GM08714 (cell line): ENCODE data around the gene KBTBD7.

ENCODE experiments used
- H3K4me3 ChIP-seq: fragments of 200-500 bp; sonication (Bioruptor generic); 2 replicates; pipeline ENCODE4 v1.5.1; 2014; ENCODE audit warnings: mild to moderate bottlenecking, low read length, inconsistent platforms
- ZNF274 ChIP-seq: IDR thresholded peaks from 2 replicates; pipeline ENCODE4 v1.6.1; 2012; ENCODE audit warnings: mild to moderate bottlenecking, low read depth, low read length

KBTBD7 gene

DNA sequence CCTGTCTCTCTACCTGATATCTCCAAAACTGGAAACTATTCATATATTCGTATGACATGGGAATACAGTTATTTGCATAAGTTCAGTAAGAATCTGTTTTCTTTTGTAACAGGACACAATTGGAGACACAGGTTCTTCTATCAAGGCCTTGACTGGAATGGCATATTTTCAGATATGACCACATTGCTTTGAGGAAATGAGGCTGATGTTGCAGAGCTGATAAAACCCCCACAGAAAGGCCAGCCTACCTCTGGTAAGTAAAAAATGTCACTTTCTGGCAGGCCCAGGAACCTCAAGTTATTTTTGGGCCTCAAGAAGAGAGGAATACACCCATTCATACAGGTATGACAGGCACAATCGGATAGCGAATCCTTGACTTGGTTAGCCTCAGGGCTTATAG lies 32.2 kb downstream of the KBTBD7 start:
- TF ChIP-seq ZNF274 = no peak
- H3K4me3 ChIP-seq = no peak overlapping the region

DNA sequence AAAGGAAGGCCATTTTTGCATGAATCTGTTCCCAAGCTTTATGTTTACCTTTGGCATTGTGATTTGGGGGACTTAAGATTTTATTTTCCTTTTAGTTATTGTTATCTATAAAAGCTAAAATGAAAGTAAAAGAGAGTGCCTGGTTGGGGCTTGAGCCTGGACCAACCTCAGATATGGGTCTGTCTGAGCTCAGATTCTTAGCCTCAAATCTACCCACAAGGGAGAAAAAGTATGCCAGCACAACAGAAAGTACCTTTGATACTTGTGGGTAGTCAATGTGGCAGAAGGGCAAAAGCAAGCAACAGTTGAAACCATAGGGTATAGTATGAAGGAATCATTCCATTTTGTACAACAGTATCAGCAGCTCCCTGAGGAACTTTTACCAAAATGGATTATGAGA lies 35.2 kb downstream of the KBTBD7 start:
- H3K4me3 ChIP-seq = no peak overlapping the region
- no peak for TF ChIP-seq ZNF274

- no peak overlapping the region for H3K4me3 ChIP-seq
These were observed 37.2 kb downstream of the KBTBD7 start for GRCh38 chr13:41157048-41157717.

GRCh38 chr13:41156620-41157019 lies 37.7 kb downstream of the KBTBD7 start:
- H3K4me3 ChIP-seq = no peak overlapping the region
- no peak for TF ChIP-seq ZNF274

More at GRCh38 chr13:41157048-41157717, 37.2 kb downstream of the KBTBD7 start:
- TF ChIP-seq ZNF274 = no peak

DNA sequence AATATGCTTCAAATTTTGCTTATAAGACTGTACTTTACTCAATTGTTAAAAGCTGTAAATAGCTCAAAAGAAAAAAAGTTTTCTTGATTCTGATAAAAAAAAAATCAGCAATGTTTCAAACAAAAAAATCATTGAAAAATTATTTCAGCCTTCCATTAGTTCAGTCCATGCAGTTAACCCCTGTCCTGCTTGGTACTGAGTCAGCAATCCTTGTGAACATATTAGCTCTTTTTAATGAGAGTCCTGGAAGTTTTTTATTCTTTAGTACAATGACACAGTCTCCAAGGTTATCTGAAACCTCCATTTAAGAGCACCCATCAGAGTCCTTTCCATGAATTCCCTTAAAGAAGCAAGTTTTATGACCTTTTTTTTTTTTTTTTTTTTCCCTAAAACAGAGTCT lies 40.3 kb downstream of the KBTBD7 start:
- TF ChIP-seq ZNF274 = no peak

GRCh38 chr13:41152005-41152404 lies 42.4 kb downstream of the KBTBD7 start:
- no peak for TF ChIP-seq ZNF274

More for the DNA sequence above, 40.3 kb downstream of the KBTBD7 start:
- H3K4me3 ChIP-seq = no peak overlapping the region

GRCh38 chr13:41150058-41150457 lies 44.3 kb downstream of the KBTBD7 start:
- TF ChIP-seq ZNF274 = no peak
- H3K4me3 ChIP-seq = no peak overlapping the region

More at GRCh38 chr13:41152005-41152404, 42.4 kb downstream of the KBTBD7 start:
- no peak overlapping the region for H3K4me3 ChIP-seq

DNA sequence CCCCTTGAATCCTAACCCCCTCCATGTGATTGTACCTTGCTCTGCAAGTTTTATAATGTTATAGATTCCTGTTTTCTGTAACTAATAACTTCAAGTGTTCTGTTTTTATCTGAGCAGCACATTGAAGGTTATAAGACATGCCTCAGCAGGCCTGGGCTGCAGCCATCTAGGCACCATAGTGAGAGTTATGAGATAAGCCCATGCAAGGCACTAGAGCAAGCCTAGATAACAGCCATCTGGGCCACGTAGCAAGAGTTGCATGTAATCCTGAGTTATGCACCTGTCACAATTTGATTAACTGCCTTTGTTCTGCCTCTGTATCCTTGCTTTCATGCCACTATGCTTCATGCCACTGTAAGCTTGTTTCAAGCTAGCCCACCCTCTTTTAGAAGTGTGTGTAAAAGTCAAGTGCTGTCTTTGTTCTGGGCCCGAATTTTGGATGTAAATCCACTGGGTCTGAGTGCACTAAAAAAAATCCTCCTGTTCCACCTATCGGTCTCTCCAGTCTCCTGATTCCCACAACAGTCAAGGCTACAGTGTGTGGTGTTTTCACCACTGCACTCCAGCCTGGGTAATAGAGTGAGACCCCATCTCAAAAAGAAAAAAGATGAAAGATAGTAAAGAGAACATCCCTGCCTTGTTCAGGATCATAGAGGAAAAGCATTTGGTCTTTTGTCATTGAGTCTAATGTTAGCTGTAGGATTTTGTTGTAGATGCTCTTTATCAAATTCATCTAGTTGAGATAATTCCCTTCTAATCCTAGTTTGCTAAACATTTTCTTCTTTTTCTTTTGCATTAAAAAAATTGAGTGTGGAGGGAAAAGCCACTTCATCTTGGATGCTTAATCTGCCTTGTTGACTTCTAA lies 45.7 kb downstream of the KBTBD7 start:
- H3K4me3 ChIP-seq = no peak overlapping the region
- TF ChIP-seq ZNF274 = no peak

GRCh38 chr13:41145136-41145908 lies 49.0 kb downstream of the KBTBD7 start:
- no peak overlapping the region for H3K4me3 ChIP-seq
- TF ChIP-seq ZNF274 = no peak

DNA sequence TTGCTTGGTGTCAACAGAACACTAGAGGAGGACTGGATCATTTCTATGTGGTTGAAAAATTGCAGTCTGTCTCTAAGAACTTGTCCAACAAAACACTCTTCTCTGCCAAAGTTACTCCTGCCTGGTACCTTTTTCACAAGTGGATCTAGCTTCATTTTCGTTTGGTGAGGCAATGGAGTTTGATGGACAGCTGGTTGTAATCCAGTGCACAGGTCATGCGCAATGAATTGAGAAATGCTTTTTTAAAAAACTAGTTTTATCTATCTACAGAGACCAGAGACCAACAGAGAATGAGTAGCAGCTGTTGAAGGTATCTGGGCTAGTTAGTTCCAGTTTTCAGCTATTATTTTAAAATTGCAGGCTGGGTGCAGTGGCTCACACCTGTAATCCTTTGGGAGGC lies 49.8 kb downstream of the KBTBD7 start:
- H3K4me3 ChIP-seq = no peak overlapping the region
- TF ChIP-seq ZNF274 = no peak
